A549 (cell line): ENCODE results near the gene OR56A3. TPM values are rescaled to one million over a fixed set of nuclear protein-coding genes. Genes with fewer than 3 reads are reported as not detected.
A peak's percentile ranks its signal among the peaks of the same experiment; 100 is the strongest.

Experiments
- ATAC-seq, 2 experiments: fragments of 200-7000 bp in 1 of 2; fragments of >200 bp in 1 of 2; cut with Nextera tagmentation in 1 of 2; cut with Tn5 transposase in 1 of 2; 3 replicates each; pipeline versions ENCODE4 v1.8.0 to v1.9.1; 2018 to 2020; ENCODE audit warnings: mild to moderate bottlenecking in 1 of 2, moderate library complexity in 1 of 2
- CTCF ChIA-PET: fragments of 300-600 bp; sonication (Branson Sonifier 250); formaldehyde crosslinking; extraction: SDS; loops from one replicate; lab custom pipeline; 2021; ENCODE audit warnings: antibody characterized with exemption, inconsistent platforms; lab: Yijun Ruan, JAX
- POLR2A ChIA-PET: fragments of 350-600 bp; formaldehyde crosslinking; extraction: SDS; loops from one replicate; lab custom pipeline; 2021; ENCODE audit warnings: antibody characterized with exemption, inconsistent platforms; lab: Yijun Ruan, JAX
- DNase-seq, 2 experiments: peaks; one replicate each; pipeline versions ENCODE4 v3.0.0 to v3.0.0-alpha.2; 2011 to 2016; ENCODE audit warnings: low read depth in 1 of 2, low spot score in 1 of 2
- FAIRE-seq: peaks from 2 replicates; lab custom pipeline; 2011; peaks lifted over from hg19 to GRCh38; lab: Jason Lieb, UNC
- H3K27ac ChIP-seq, 2 experiments: fragments of >200 bp; sonication (Bioruptor Twin); formaldehyde crosslinking; 3 replicates each; pipeline ENCODE4 v1.5.1; 2016 to 2017
- H3K4me1 ChIP-seq: fragments of >200 bp; sonication (Bioruptor Twin); formaldehyde crosslinking; 3 replicates; pipeline ENCODE4 v1.6.1; 2016
- H3K4me2 ChIP-seq: fragments of >200 bp; sonication (Bioruptor Twin); formaldehyde crosslinking; 3 replicates; pipeline ENCODE4 v1.6.1; 2016
- H3K4me3 ChIP-seq: fragments of >200 bp; sonication (Bioruptor Twin); formaldehyde crosslinking; 3 replicates; pipeline ENCODE4 v1.5.1; 2016
- H3K9me3 ChIP-seq: fragments of >200 bp; sonication (Bioruptor Twin); formaldehyde crosslinking; 3 replicates; pipeline ENCODE4 v1.6.1; 2016
- BHLHE40 ChIP-seq: IDR thresholded peaks from 2 replicates; pipeline ENCODE4 v1.6.1; 2012; ENCODE audit warnings: low read depth, low read length, inconsistent platforms
- CEBPB ChIP-seq, 2 experiments: fragments of >200 bp in 1 of 2; sonication (Bioruptor Twin) in 1 of 2; formaldehyde crosslinking in 1 of 2; IDR thresholded peaks; 2 replicates each; pipeline ENCODE4 v1.6.1; 2012 to 2016
- CHD4 ChIP-seq: fragments of 200-600 bp; sonication (generic); IDR thresholded peaks from 2 replicates; pipeline ENCODE4 v1.6.1; 2016; ENCODE audit warnings: antibody characterized with exemption, mild to moderate bottlenecking, borderline replicate concordance
- CTCF ChIP-seq: fragments of >200 bp; sonication (Bioruptor Twin); formaldehyde crosslinking; IDR thresholded peaks from 3 replicates; pipeline ENCODE4 v1.5.1; 2016
- EHMT2 ChIP-seq: fragments of 200-600 bp; sonication (generic); IDR thresholded peaks from 2 replicates; pipeline ENCODE4 v1.6.1; 2016; ENCODE audit warnings: antibody characterized with exemption, low read depth, mild to moderate bottlenecking, moderate library complexity
- ESRRA ChIP-seq: fragments of 150-350 bp; IDR thresholded peaks from 2 replicates; pipeline ENCODE4 v1.6.1; 2014; ENCODE audit warnings: mild to moderate bottlenecking, low read length, borderline replicate concordance
- FOSB ChIP-seq: fragments of 250-450 bp; sonication (Bioruptor Pico); IDR thresholded peaks from 2 replicates; pipeline ENCODE4 v1.5.0; 2020; ENCODE audit warnings: mild to moderate bottlenecking, moderate library complexity
- FOSL2 ChIP-seq, 2 experiments: fragments of 450-650 bp in 1 of 2; fragments of >200 bp in 1 of 2; sonication (Bioruptor Twin) in 1 of 2; formaldehyde crosslinking; IDR thresholded peaks; 2 replicates each; pipeline versions ENCODE4 v1.5.0 to v1.6.1; 2016 to 2020; ENCODE audit warnings: mild to moderate bottlenecking in 1 of 2, moderate library complexity in 1 of 2
- FOXS1 ChIP-seq: fragments of 250-450 bp; sonication (Bioruptor Pico); IDR thresholded peaks from 2 replicates; pipeline ENCODE4 v1.5.0; 2020; ENCODE audit warnings: mild to moderate bottlenecking, moderate library complexity
- GATA3 ChIP-seq: IDR thresholded peaks from 2 replicates; pipeline ENCODE4 v1.6.1; 2012; ENCODE audit warnings: borderline replicate concordance
- HEYL ChIP-seq: fragments of 250-450 bp; sonication (Bioruptor Pico); IDR thresholded peaks from 2 replicates; pipeline ENCODE4 v1.8.0; 2021; ENCODE audit warnings: mild to moderate bottlenecking, moderate library complexity
- HMGXB4 ChIP-seq: fragments of 250-450 bp; sonication (Bioruptor Pico); IDR thresholded peaks from 2 replicates; pipeline ENCODE4 v1.5.0; 2021; ENCODE audit warnings: mild to moderate bottlenecking, moderate library complexity, borderline replicate concordance
- HOXA7 ChIP-seq: fragments of 250-450 bp; sonication (Bioruptor Pico); IDR thresholded peaks from 2 replicates; pipeline ENCODE4 v1.5.0; 2020; ENCODE audit warnings: mild to moderate bottlenecking, moderate library complexity
- JUNB ChIP-seq: fragments of >200 bp; sonication (Bioruptor Twin); formaldehyde crosslinking; IDR thresholded peaks from 2 replicates; pipeline ENCODE4 v1.6.1; 2016
- KDM1A ChIP-seq: fragments of 200-600 bp; sonication (generic); IDR thresholded peaks from 2 replicates; pipeline ENCODE4 v1.6.1; 2016; ENCODE audit warnings: low read depth, mild to moderate bottlenecking
- KDM5A ChIP-seq: fragments of 200-600 bp; sonication (generic); IDR thresholded peaks from 2 replicates; pipeline ENCODE4 v1.6.1; 2016; ENCODE audit warnings: antibody characterized with exemption, mild to moderate bottlenecking
- MAFK ChIP-seq: fragments of 450-650 bp; IDR thresholded peaks from 2 replicates; pipeline ENCODE4 v1.6.1; 2014; ENCODE audit not compliant: partially characterized antibody
- NPAS2 ChIP-seq: fragments of 250-450 bp; sonication (Bioruptor Pico); IDR thresholded peaks from 2 replicates; pipeline ENCODE4 v1.8.0; 2022; ENCODE audit warnings: mild to moderate bottlenecking, moderate library complexity, borderline replicate concordance
- RAD21 ChIP-seq, 2 experiments: fragments of >200 bp in 1 of 2; sonication (Bioruptor Twin) in 1 of 2; formaldehyde crosslinking in 1 of 2; IDR thresholded peaks in 1 of 2; conservative IDR thresholded peaks in 1 of 2; 2 replicates in 1 of 2; 3 replicates in 1 of 2; pipeline ENCODE4 v1.6.1; 2012 to 2018; ENCODE audit warnings: inconsistent platforms in 1 of 2
- RARB ChIP-seq: fragments of 250-450 bp; sonication (Bioruptor Pico); IDR thresholded peaks from 2 replicates; pipeline ENCODE4 v1.8.0; 2021; ENCODE audit warnings: mild to moderate bottlenecking, moderate library complexity
- RCOR1 ChIP-seq: fragments of 150-350 bp; IDR thresholded peaks from 2 replicates; pipeline ENCODE4 v1.6.1; 2014; ENCODE audit warnings: antibody characterized with exemption, low read length, low read depth
- RFX5 ChIP-seq: fragments of 450-650 bp; IDR thresholded peaks from 2 replicates; pipeline ENCODE4 v1.7.1; 2014; ENCODE audit warnings: antibody characterized with exemption, mild to moderate bottlenecking, moderate library complexity
- SREBF2 ChIP-seq: fragments of 450-650 bp; IDR thresholded peaks from 2 replicates; pipeline ENCODE4 v1.6.1; 2014; ENCODE audit warnings: mild to moderate bottlenecking, moderate library complexity
- TFCP2L1 ChIP-seq: fragments of 250-450 bp; sonication (Bioruptor Pico); IDR thresholded peaks from 2 replicates; pipeline ENCODE4 v1.5.0; 2021; ENCODE audit warnings: mild to moderate bottlenecking
- TP53 ChIP-seq: fragments of 250-450 bp; sonication (Bioruptor Pico); IDR thresholded peaks from 2 replicates; pipeline ENCODE4 v1.5.0; 2021; ENCODE audit warnings: mild to moderate bottlenecking, moderate library complexity
- ZC3H11A ChIP-seq: fragments of 450-650 bp; IDR thresholded peaks from 2 replicates; pipeline ENCODE4 v1.6.1; 2014; ENCODE audit warnings: antibody characterized with exemption, mild to moderate bottlenecking
- ZFP36 ChIP-seq: fragments of 450-650 bp; IDR thresholded peaks from 2 replicates; pipeline ENCODE4 v1.6.1; 2014; ENCODE audit warnings: borderline replicate concordance; ENCODE audit not compliant: partially characterized antibody
- WGBS: methylation state at CpG from one replicate; pipeline ENCODE4 v1.1.6; 2017; ENCODE audit errors: missing lambda C conversion rate; 5-methylcytosine and 5-hydroxymethylcytosine counted together
- polyA plus RNA-seq, 4 experiments: library from polyadenylated mRNA; depleted of rRNA in 3 of 4; stranded (reverse); fragments of >200 nt; fragmentation: RNase III in 1 of 4; extraction: RNeasy Plus Mini Kit Qiagen cat#74134 plus additional on column Dnase treatment in 1 of 4; gene quantifications; 2 replicates in 3 of 4; 3 replicates in 1 of 4; pipeline ENCODE4 v1.2.3, GENCODE V29; 2011 to 2017
- TF ChIP-seq, protein P1 (sequence below): IDR thresholded peaks from 2 replicates; pipeline ENCODE4 v1.6.1; 2012
- TF ChIP-seq, protein P2 (sequence below): fragments of >200 bp; sonication (Bioruptor Twin); formaldehyde crosslinking; IDR thresholded peaks from 2 replicates; pipeline ENCODE4 v1.6.1; 2016

Gene OR56A3
- polyA plus RNA-seq, 2 of the 4 experiments (the other 2 are of a cell fraction): not detected

GRCh38 chr11:5922749-5923426, 19.2 kb upstream of the OR56A3 start:
- DNase-seq (peak in 1 of 2 experiments; percentile 57), FAIRE-seq (no peak), ATAC-seq (peak; percentile 66 to 69; a peak in 4 of 6 replicates)
- H3K4me1 ChIP-seq: no peaks in the 10 kb centered on the region
- no peaks in the 10 kb centered on the region for H3K9me3 ChIP-seq
- 25% methylated on average over 2 of the region's 2 CpGs for WGBS
- no peak overlapping the region; a peak in 1 of 6 replicates for H3K27ac ChIP-seq
- no peak for TF ChIP-seq RFX5
- no peak for TF ChIP-seq CEBPB (IDR thresholded peaks at IDR 0.05)
- no peak for TF ChIP-seq ESRRA
- no peak for TF ChIP-seq FOSB (CRISPR knock-in tag)
- no peak for TF ChIP-seq FOSL2 (IDR thresholded peaks at IDR 0.05)
- TF ChIP-seq FOSL2 (CRISPR knock-in tag; IDR thresholded peaks at IDR 0.05): peak; percentile 61; the same call in 1 of the 2 replicates
- ChIA-PET CTCF (no interaction called here), POLR2A (no interaction called here)
- H3K4me3 ChIP-seq: no peak overlapping the region
- H3K4me2 ChIP-seq: no peak overlapping the region

GRCh38 chr11:5923427-5923776, 18.6 kb upstream of the OR56A3 start:
- ATAC-seq (no peak), FAIRE-seq (no peak), DNase-seq (no peak)
- Histone ChIP-seq H3K4me3 (no peak overlapping the region), H3K9me3 (no peaks in the 10 kb centered on the region), H3K4me1 (no peaks in the 10 kb centered on the region), H3K4me2 (no peak overlapping the region), H3K27ac (peak overlapping the region in 1 of 2 experiments; percentile 15; a peak in 1 of 6 replicates)
- ChIA-PET POLR2A (no interaction called here), CTCF (no interaction called here)
- TF ChIP-seq SREBF2 (no peak), HOXA7 (CRISPR knock-in tag) (no peak), GATA3 (no peak), ESRRA (no peak), RFX5 (no peak), ZC3H11A (no peak), CHD4 (no peak), FOXS1 (CRISPR knock-in tag) (no peak), NPAS2 (CRISPR knock-in tag) (no peak), JUNB (no peak), TFCP2L1 (no peak), CTCF (no peak), BHLHE40 (no peak), MAFK (no peak), RARB (CRISPR knock-in tag) (no peak), HEYL (CRISPR knock-in tag) (no peak), FOSL2 (IDR thresholded peaks at IDR 0.05) (no peak), FOSL2 (CRISPR knock-in tag; IDR thresholded peaks at IDR 0.05) (no peak), KDM5A (no peak)
- TF ChIP-seq, protein P1, sequence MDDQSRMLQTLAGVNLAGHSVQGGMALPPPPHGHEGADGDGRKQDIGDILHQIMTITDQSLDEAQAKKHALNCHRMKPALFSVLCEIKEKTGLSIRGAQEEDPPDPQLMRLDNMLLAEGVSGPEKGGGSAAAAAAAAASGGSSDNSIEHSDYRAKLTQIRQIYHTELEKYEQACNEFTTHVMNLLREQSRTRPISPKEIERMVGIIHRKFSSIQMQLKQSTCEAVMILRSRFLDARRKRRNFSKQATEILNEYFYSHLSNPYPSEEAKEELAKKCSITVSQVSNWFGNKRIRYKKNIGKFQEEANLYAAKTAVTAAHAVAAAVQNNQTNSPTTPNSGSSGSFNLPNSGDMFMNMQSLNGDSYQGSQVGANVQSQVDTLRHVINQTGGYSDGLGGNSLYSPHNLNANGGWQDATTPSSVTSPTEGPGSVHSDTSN: no peak

- Histone ChIP-seq H3K4me2 (no peak overlapping the region), H3K27ac (no peak overlapping the region), H3K4me3 (no peak overlapping the region), H3K4me1 (no peaks in the 10 kb centered on the region), H3K9me3 (no peaks in the 10 kb centered on the region)
- DNase-seq: no peak
- ATAC-seq: peak in 1 of 2 experiments; percentile 56; a peak in 1 of 6 replicates
- ChIA-PET CTCF (no interaction called here), POLR2A (no interaction called here)
- no peak for FAIRE-seq
- TF ChIP-seq TP53 (CRISPR knock-in tag) (no peak), GATA3 (no peak), RCOR1 (no peak), EHMT2 (no peak), KDM1A (no peak), FOSB (CRISPR knock-in tag) (no peak), ZFP36 (no peak), RAD21 (conservative IDR thresholded peaks at IDR 0.05 in 1 of 2, IDR thresholded peaks at IDR 0.05 in 1 of 2) (no peak), MAFK (no peak), HMGXB4 (CRISPR knock-in tag) (no peak), HOXA7 (CRISPR knock-in tag) (no peak)
- TF ChIP-seq, protein P2, sequence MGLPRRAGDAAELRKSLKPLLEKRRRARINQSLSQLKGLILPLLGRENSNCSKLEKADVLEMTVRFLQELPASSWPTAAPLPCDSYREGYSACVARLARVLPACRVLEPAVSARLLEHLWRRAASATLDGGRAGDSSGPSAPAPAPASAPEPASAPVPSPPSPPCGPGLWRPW: no peak
- TF ChIP-seq, protein P1: no peak
Measured at GRCh38 chr11:5923794-5924193, 18.3 kb upstream of the OR56A3 start.
